Activated CD8-positive, alpha-beta memory T cell treated with anti-CD3 and anti-CD28 coated beads, Interleukin-2, amount 50 U/mL, for 24 hours (primary cell): Measurements from ENCODE around the gene EP300.
"Not testable (repeated sequence)": the region's sequence is repeated elsewhere in the genome, so short reads cannot be mapped to it uniquely, and the experiment has no call there.

Source experiments
- DNase-seq: peaks from one replicate; pipeline ENCODE4 v3.0.0-alpha.2; 2020; ENCODE audit errors: extremely low read depth

The EP300 gene

GRCh38 chr22:41078931-41079330 lies 13.5 kb upstream of the EP300 start:
- DNase-seq = no peak

- no peak for DNase-seq
Observed at GRCh38 chr22:41085842-41086241, 6.5 kb upstream of the EP300 start.

- DNase-seq = peak; percentile 98
Observed at GRCh38 chr22:41091132-41092022, 1.0 kb upstream of the EP300 start.

- no peak for DNase-seq
Observed at GRCh38 chr22:41092847-41093411, 537 bp downstream of the EP300 start.

GRCh38 chr22:41094041-41094593 lies 1.7 kb downstream of the EP300 start:
- DNase-seq = no peak

GRCh38 chr22:41096391-41096790 lies 4.0 kb downstream of the EP300 start:
- no peak for DNase-seq

- no peak for DNase-seq
Observed at GRCh38 chr22:41096841-41097240, 4.4 kb downstream of the EP300 start.

GRCh38 chr22:41099036-41099435 lies 6.6 kb downstream of the EP300 start:
- DNase-seq = no peak

- DNase-seq = no peak
Observed at GRCh38 chr22:41106122-41106968, 14.0 kb downstream of the EP300 start.

GRCh38 chr22:41106969-41107325 lies 14.6 kb downstream of the EP300 start:
- not testable (repeated sequence) for DNase-seq

GRCh38 chr22:41110968-41111367 lies 18.6 kb downstream of the EP300 start:
- DNase-seq = no peak

- no peak for DNase-seq
Observed at GRCh38 chr22:41116342-41116741, 23.9 kb downstream of the EP300 start.

GRCh38 chr22:41117127-41117965 lies 25.0 kb downstream of the EP300 start:
- DNase-seq = no peak

- no peak for DNase-seq
Observed at GRCh38 chr22:41123151-41123550, 30.8 kb downstream of the EP300 start.

GRCh38 chr22:41124086-41124485 lies 31.7 kb downstream of the EP300 start:
- no peak for DNase-seq

GRCh38 chr22:41127451-41127850 lies 35.1 kb downstream of the EP300 start:
- no peak for DNase-seq

- no peak for DNase-seq
Observed at GRCh38 chr22:41128606-41129005, 36.2 kb downstream of the EP300 start.

GRCh38 chr22:41132550-41132949 lies 40.2 kb downstream of the EP300 start:
- DNase-seq = no peak

- no peak for DNase-seq
Observed at GRCh38 chr22:41140365-41140957, 48.1 kb downstream of the EP300 start.

- not testable (repeated sequence) for DNase-seq
Observed at GRCh38 chr22:41145921-41146320, 53.5 kb downstream of the EP300 start.

- no peak for DNase-seq
Observed at GRCh38 chr22:41146573-41146972, 54.2 kb downstream of the EP300 start.
